Coronary artery (tissue), 2 donors: Measurements from ENCODE around the gene CDH23.

Experiments
- DNase-seq: peaks from one replicate; pipeline ENCODE4 v3.0.0-alpha.2; 2017; ENCODE audit warnings: low spot score
- H3K27ac ChIP-seq, 2 donors: fragments of 200-600 bp; sonication (generic); one replicate each; pipeline ENCODE4 v1.5.1; 2016 to 2019
- H3K4me3 ChIP-seq: fragments of 200-600 bp; sonication (generic); 2 replicates; pipeline ENCODE4 v1.5.1; 2016; ENCODE audit warnings: mild to moderate bottlenecking, moderate library complexity
- CTCF ChIP-seq: fragments of 200-600 bp; sonication (generic); IDR thresholded peaks from one replicate; pipeline ENCODE4 v1.5.1; 2019; ENCODE audit warnings: antibody characterized with exemption

CDH23 gene

GRCh38 chr10:71807557-71808510 is 411.1 kb downstream of the CDH23 start:
- no peak for DNase-seq

GRCh38 chr10:71809628-71810027 is 412.9 kb downstream of the CDH23 start:
- Histone ChIP-seq H3K4me3 (no peak overlapping the region), H3K27ac (no peak overlapping the region)
- DNase-seq: no peak
- TF ChIP-seq CTCF: no peak

More at GRCh38 chr10:71807557-71808510, 411.1 kb downstream of the CDH23 start:
- TF ChIP-seq CTCF: no peak
- Histone ChIP-seq H3K27ac (no peak overlapping the region), H3K4me3 (no peak overlapping the region)

- no peak overlapping the region for H3K4me3 ChIP-seq
- H3K27ac ChIP-seq: no peak overlapping the region
- TF ChIP-seq CTCF: no peak
Observed at GRCh38 chr10:71810048-71810750, 413.5 kb downstream of the CDH23 start.

GRCh38 chr10:71811351-71811750 is 414.6 kb downstream of the CDH23 start:
- DNase-seq: no peak

More at GRCh38 chr10:71810048-71810750, 413.5 kb downstream of the CDH23 start:
- no peak for DNase-seq

GRCh38 chr10:71812016-71812912 is 415.5 kb downstream of the CDH23 start:
- H3K27ac ChIP-seq: no peak overlapping the region
- peak; percentile 69 for TF ChIP-seq CTCF
- H3K4me3 ChIP-seq: no peak overlapping the region
- DNase-seq: no peak

More at GRCh38 chr10:71811351-71811750, 414.6 kb downstream of the CDH23 start:
- TF ChIP-seq CTCF: no peak
- Histone ChIP-seq H3K4me3 (no peak overlapping the region), H3K27ac (no peak overlapping the region)

GRCh38 chr10:71812913-71813590 is 416.3 kb downstream of the CDH23 start:
- Histone ChIP-seq H3K27ac (no peak overlapping the region), H3K4me3 (no peak overlapping the region)
- no peak for TF ChIP-seq CTCF
- no peak for DNase-seq
